Measurements from ENCODE around the gene RAI1.
A peak's percentile ranks its signal among the peaks of the same experiment; 100 is the strongest.

The RAI1 gene

DNA sequence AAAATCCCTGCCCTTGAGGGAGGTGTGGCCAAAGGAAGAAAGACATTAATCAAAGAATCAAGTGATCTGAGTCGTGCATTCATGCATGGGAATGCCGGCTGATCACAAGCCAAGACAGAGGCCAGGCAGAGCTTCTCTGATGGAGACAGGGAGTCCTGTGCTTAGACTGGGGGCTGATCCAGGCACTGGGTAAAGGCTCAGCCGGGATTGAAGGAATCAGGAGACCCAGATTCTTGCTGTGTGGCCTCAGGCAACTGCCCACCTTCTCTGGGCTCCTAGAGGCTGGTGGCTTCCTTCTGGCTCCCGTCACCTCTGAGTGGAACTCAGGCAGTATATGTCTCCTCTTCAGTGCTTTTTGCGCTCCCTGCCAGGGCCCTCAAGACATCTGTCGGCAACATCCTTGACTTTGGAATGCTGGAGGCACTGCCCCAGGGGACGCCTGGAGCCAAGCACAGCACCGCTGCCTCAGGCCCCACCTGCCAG is 17.7 kb downstream of the RAI1 start:
- Histone ChIP-seq H3K4me1 (ENCODE audit: control insufficient read depth in 2 of 2, insufficient read depth in 2 of 2, low read length in 2 of 2) (peaks cover 40 to 49% of the 10 kb centered on the region in 2 donors), H3K4me3 (ENCODE audit: low read length in 2 of 2) (no peak overlapping the region), H3K36me3 (ENCODE audit: control insufficient read depth in 2 of 2, insufficient read depth in 2 of 2, low read length in 2 of 2) (no peaks in the 10 kb centered on the region), H3K9me3 (ENCODE audit: control insufficient read depth in 2 of 2, low read length in 2 of 2) (no peaks in the 10 kb centered on the region), H3K27me3 (ENCODE audit: control insufficient read depth in 2 of 2, insufficient read depth in 2 of 2, low read length in 2 of 2) (no peaks in the 10 kb centered on the region), H3K27ac (ENCODE audit: low read depth in 2 of 2, low read length in 2 of 2) (peak overlapping the region in 1 of 2 donors; percentile 16), H3K9ac (ENCODE audit: low read depth in 1 of 2, low read length in 2 of 2) (no peak overlapping the region)

- peaks cover 37 to 46% of the 10 kb centered on the region in 2 donors for H3K4me1 ChIP-seq (ENCODE audit: control insufficient read depth in 2 of 2, insufficient read depth in 2 of 2, low read length in 2 of 2)
- H3K4me3 ChIP-seq (ENCODE audit: low read length in 2 of 2): no peak overlapping the region
- H3K9me3 ChIP-seq (ENCODE audit: control insufficient read depth in 2 of 2, low read length in 2 of 2): no peaks in the 10 kb centered on the region
- no peaks in the 10 kb centered on the region for H3K27me3 ChIP-seq (ENCODE audit: control insufficient read depth in 2 of 2, insufficient read depth in 2 of 2, low read length in 2 of 2)
- H3K9ac ChIP-seq (ENCODE audit: low read depth in 1 of 2, low read length in 2 of 2): no peak overlapping the region
- H3K36me3 ChIP-seq (ENCODE audit: control insufficient read depth in 2 of 2, insufficient read depth in 2 of 2, low read length in 2 of 2): no peaks in the 10 kb centered on the region
- H3K27ac ChIP-seq (ENCODE audit: low read depth in 2 of 2, low read length in 2 of 2): peak overlapping the region in 1 of 2 donors; percentile 38
Measured at GRCh38 chr17:17699491-17699890, 18.2 kb downstream of the RAI1 start.

- Histone ChIP-seq H3K9me3 (ENCODE audit: control insufficient read depth in 2 of 2, low read length in 2 of 2) (no peaks in the 10 kb centered on the region), H3K9ac (ENCODE audit: low read depth in 1 of 2, low read length in 2 of 2) (peak overlapping the region in 1 of 2 donors; percentile 61), H3K27me3 (ENCODE audit: control insufficient read depth in 2 of 2, insufficient read depth in 2 of 2, low read length in 2 of 2) (no peaks in the 10 kb centered on the region), H3K36me3 (ENCODE audit: control insufficient read depth in 2 of 2, insufficient read depth in 2 of 2, low read length in 2 of 2) (no peaks in the 10 kb centered on the region), H3K4me3 (ENCODE audit: low read length in 2 of 2) (peak overlapping the region; percentile 46 to 48), H3K27ac (ENCODE audit: low read depth in 2 of 2, low read length in 2 of 2) (peak overlapping the region in 1 of 2 donors; percentile 38), H3K4me1 (ENCODE audit: control insufficient read depth in 2 of 2, insufficient read depth in 2 of 2, low read length in 2 of 2) (peaks cover 31 to 43% of the 10 kb centered on the region in 2 donors)
Measured at GRCh38 chr17:17700251-17700969, 19.2 kb downstream of the RAI1 start.

- no peak overlapping the region for H3K9ac ChIP-seq (ENCODE audit: low read depth in 1 of 2, low read length in 2 of 2)
- no peaks in the 10 kb centered on the region for H3K27me3 ChIP-seq (ENCODE audit: control insufficient read depth in 2 of 2, insufficient read depth in 2 of 2, low read length in 2 of 2)
- no peaks in the 10 kb centered on the region for H3K9me3 ChIP-seq (ENCODE audit: control insufficient read depth in 2 of 2, low read length in 2 of 2)
- peaks cover 27 to 39% of the 10 kb centered on the region in 2 donors for H3K4me1 ChIP-seq (ENCODE audit: control insufficient read depth in 2 of 2, insufficient read depth in 2 of 2, low read length in 2 of 2)
- peak overlapping the region in 1 of 2 donors; percentile 48 for H3K4me3 ChIP-seq (ENCODE audit: low read length in 2 of 2)
- no peak overlapping the region for H3K27ac ChIP-seq (ENCODE audit: low read depth in 2 of 2, low read length in 2 of 2)
- no peaks in the 10 kb centered on the region for H3K36me3 ChIP-seq (ENCODE audit: control insufficient read depth in 2 of 2, insufficient read depth in 2 of 2, low read length in 2 of 2)
Measured at GRCh38 chr17:17701112-17701511, 19.9 kb downstream of the RAI1 start.

GRCh38 chr17:17701658-17702057 is 20.4 kb downstream of the RAI1 start:
- Histone ChIP-seq H3K9me3 (ENCODE audit: control insufficient read depth in 2 of 2, low read length in 2 of 2) (no peaks in the 10 kb centered on the region), H3K27ac (ENCODE audit: low read depth in 2 of 2, low read length in 2 of 2) (no peak overlapping the region), H3K36me3 (ENCODE audit: control insufficient read depth in 2 of 2, insufficient read depth in 2 of 2, low read length in 2 of 2) (no peaks in the 10 kb centered on the region), H3K9ac (ENCODE audit: low read depth in 1 of 2, low read length in 2 of 2) (no peak overlapping the region), H3K4me3 (ENCODE audit: low read length in 2 of 2) (no peak overlapping the region), H3K4me1 (ENCODE audit: control insufficient read depth in 2 of 2, insufficient read depth in 2 of 2, low read length in 2 of 2) (peaks cover 26 to 34% of the 10 kb centered on the region in 2 donors), H3K27me3 (ENCODE audit: control insufficient read depth in 2 of 2, insufficient read depth in 2 of 2, low read length in 2 of 2) (no peaks in the 10 kb centered on the region)

DNA sequence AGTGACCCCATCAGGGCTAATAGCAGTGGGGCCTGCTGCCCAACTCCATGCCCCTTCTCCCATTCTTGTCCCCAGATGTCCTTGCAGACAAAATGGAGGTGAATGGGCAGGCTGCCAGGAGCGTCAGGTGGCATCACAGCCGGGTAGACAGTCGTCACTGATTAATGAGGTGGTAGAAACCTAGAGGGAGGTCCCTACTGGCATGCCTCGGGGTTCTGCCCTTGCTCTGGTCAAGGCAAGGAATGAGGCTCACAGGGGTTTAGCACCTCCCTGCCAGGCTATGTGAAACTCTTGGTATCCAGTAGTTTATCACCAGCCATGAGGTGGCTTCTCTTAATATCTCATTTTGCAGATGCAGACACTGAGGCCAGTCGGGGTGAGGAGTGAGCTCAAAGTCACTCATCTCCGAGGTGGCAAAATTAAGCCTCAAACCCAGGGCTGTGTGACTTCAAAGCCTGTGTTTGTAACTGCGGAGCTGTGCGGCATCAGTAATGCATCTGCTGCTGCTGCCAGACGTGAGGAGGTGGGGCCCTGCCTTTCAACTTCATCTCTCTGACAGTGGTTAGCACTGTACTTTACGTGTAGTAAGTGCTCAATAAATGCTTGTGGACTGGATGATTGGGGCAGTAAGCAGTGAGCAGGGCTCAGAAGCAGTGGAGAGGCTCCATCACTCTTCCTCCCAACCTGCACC is 21.3 kb downstream of the RAI1 start:
- no peaks in the 10 kb centered on the region for H3K9me3 ChIP-seq (ENCODE audit: control insufficient read depth in 2 of 2, low read length in 2 of 2)
- no peak overlapping the region for H3K27ac ChIP-seq (ENCODE audit: low read depth in 2 of 2, low read length in 2 of 2)
- peaks cover 18 to 25% of the 10 kb centered on the region in 2 donors for H3K4me1 ChIP-seq (ENCODE audit: control insufficient read depth in 2 of 2, insufficient read depth in 2 of 2, low read length in 2 of 2)
- H3K9ac ChIP-seq (ENCODE audit: low read depth in 1 of 2, low read length in 2 of 2): no peak overlapping the region
- H3K27me3 ChIP-seq (ENCODE audit: control insufficient read depth in 2 of 2, insufficient read depth in 2 of 2, low read length in 2 of 2): no peaks in the 10 kb centered on the region
- no peaks in the 10 kb centered on the region for H3K36me3 ChIP-seq (ENCODE audit: control insufficient read depth in 2 of 2, insufficient read depth in 2 of 2, low read length in 2 of 2)
- H3K4me3 ChIP-seq (ENCODE audit: low read length in 2 of 2): no peak overlapping the region

DNA sequence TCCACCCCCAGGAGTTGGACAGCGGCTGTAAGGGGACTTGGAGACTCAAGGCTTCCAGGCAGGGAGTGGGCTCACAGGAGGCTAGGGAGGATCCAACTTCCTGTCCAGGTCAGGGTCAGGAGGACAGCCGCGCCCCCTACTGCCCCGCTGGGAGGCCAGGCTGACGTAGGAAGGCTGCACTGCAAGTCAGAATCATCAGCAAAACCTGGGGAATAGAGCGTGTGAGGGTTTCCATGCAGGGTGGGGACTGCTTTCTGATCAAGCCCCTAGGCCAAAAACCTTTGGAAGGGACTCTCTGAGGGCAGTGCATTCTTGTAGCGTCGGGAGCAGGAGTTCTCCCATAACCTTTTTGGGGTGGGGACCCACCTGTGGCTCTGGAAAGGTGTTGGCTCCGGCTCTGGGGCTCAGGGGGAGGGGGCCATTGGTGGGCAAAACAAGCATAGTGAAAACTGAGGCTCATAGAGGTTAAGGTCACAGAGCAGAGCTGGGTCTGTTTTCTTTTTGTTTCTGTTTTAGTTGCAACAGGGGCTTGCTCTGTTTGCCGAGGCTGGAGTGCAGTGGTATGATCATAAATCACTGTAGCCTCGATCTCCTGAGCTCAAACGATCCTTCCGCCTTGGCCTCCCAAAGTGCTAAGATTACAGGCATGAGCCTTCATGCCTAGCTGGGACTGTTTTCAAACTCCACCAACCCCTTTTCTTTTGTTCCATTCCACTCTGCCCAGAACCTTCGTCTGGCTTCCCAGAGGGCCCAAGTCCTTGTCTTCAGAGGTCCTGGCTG is 22.1 kb downstream of the RAI1 start:
- no peak overlapping the region for H3K4me3 ChIP-seq (ENCODE audit: low read length in 2 of 2)
- no peak overlapping the region for H3K9ac ChIP-seq (ENCODE audit: low read depth in 1 of 2, low read length in 2 of 2)
- no peaks in the 10 kb centered on the region for H3K9me3 ChIP-seq (ENCODE audit: control insufficient read depth in 2 of 2, low read length in 2 of 2)
- H3K36me3 ChIP-seq (ENCODE audit: control insufficient read depth in 2 of 2, insufficient read depth in 2 of 2, low read length in 2 of 2): no peaks in the 10 kb centered on the region
- H3K27me3 ChIP-seq (ENCODE audit: control insufficient read depth in 2 of 2, insufficient read depth in 2 of 2, low read length in 2 of 2): no peaks in the 10 kb centered on the region
- H3K4me1 ChIP-seq (ENCODE audit: control insufficient read depth in 2 of 2, insufficient read depth in 2 of 2, low read length in 2 of 2): peaks cover 14 to 18% of the 10 kb centered on the region in 2 donors
- no peak overlapping the region for H3K27ac ChIP-seq (ENCODE audit: low read depth in 2 of 2, low read length in 2 of 2)

DNA sequence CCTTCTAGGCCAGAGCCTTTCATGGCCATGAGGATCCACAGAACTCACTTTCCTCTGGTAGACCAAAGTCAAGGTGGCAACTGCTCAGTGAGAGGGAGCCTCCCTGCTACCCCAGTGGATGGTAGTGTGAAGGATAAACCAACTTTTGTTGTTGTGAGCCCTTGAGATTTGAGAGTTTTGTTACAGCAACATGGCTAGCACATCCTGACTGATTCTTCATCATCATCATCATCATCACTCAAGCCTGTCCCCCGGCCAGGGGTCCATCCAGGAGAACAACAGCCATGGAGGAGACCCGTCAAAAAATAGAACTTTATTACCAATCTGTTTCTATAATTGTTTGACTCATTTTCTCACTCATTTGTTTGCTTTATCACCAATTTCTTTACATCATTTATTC is 23.7 kb downstream of the RAI1 start:
- Histone ChIP-seq H3K9me3 (ENCODE audit: control insufficient read depth in 2 of 2, low read length in 2 of 2) (no peaks in the 10 kb centered on the region), H3K27ac (ENCODE audit: low read depth in 2 of 2, low read length in 2 of 2) (no peak overlapping the region), H3K9ac (ENCODE audit: low read depth in 1 of 2, low read length in 2 of 2) (no peak overlapping the region), H3K27me3 (ENCODE audit: control insufficient read depth in 2 of 2, insufficient read depth in 2 of 2, low read length in 2 of 2) (no peaks in the 10 kb centered on the region), H3K4me1 (ENCODE audit: control insufficient read depth in 2 of 2, insufficient read depth in 2 of 2, low read length in 2 of 2) (peaks cover 11% of the 10 kb centered on the region in 2 donors), H3K36me3 (ENCODE audit: control insufficient read depth in 2 of 2, insufficient read depth in 2 of 2, low read length in 2 of 2) (no peaks in the 10 kb centered on the region), H3K4me3 (ENCODE audit: low read length in 2 of 2) (no peak overlapping the region)

- Histone ChIP-seq H3K27ac (ENCODE audit: low read depth in 2 of 2, low read length in 2 of 2) (no peak overlapping the region), H3K4me1 (ENCODE audit: control insufficient read depth in 2 of 2, insufficient read depth in 2 of 2, low read length in 2 of 2) (peaks cover 9 to 11% of the 10 kb centered on the region in 2 donors)
Measured at GRCh38 chr17:17706140-17707060, 25.1 kb downstream of the RAI1 start.

More at GRCh38 chr17:17706140-17707060, 25.1 kb downstream of the RAI1 start:
- no peak overlapping the region for H3K4me3 ChIP-seq (ENCODE audit: low read length in 2 of 2)
- no peaks in the 10 kb centered on the region for H3K9me3 ChIP-seq (ENCODE audit: control insufficient read depth in 2 of 2, low read length in 2 of 2)
- H3K36me3 ChIP-seq (ENCODE audit: control insufficient read depth in 2 of 2, insufficient read depth in 2 of 2, low read length in 2 of 2): no peaks in the 10 kb centered on the region
- H3K27me3 ChIP-seq (ENCODE audit: control insufficient read depth in 2 of 2, insufficient read depth in 2 of 2, low read length in 2 of 2): no peaks in the 10 kb centered on the region
- H3K9ac ChIP-seq (ENCODE audit: low read depth in 1 of 2, low read length in 2 of 2): no peak overlapping the region
